GM10248 (cell line): ENCODE measurements around the gene TLR9.

ENCODE experiments used
- CTCF ChIA-PET: fragments of 300-600 bp; sonication (Branson Sonifier 250); formaldehyde crosslinking; extraction: SDS; loops from one replicate; lab custom pipeline; 2021; ENCODE audit warnings: antibody characterized with exemption; lab: Yijun Ruan, JAX
- POLR2A ChIA-PET: fragments of 350-650 bp; sonication (Branson Sonifier 250); formaldehyde crosslinking; extraction: SDS; loops from one replicate; lab custom pipeline; 2020; ENCODE audit warnings: antibody characterized with exemption; lab: Yijun Ruan, JAX
- DNase-seq: peaks from one replicate; pipeline ENCODE4 v3.0.0; 2012; ENCODE audit errors: extremely low spot score
- TF ChIP-seq, protein P1 (sequence below): IDR thresholded peaks from 2 replicates; pipeline ENCODE4 v1.5.1; 2012; ENCODE audit warnings: mild to moderate bottlenecking, low read depth; ENCODE audit errors: extremely low read depth, missing control alignments, control extremely low read depth

Gene TLR9

GRCh38 chr3:52210550-52211046, 14.8 kb downstream of the TLR9 start:
- CTCF ChIA-PET, result interaction anchor here (1.2 to 13.3 kb wide), 4 partner anchors 8 to 21 kb away, joined by 4 to 172 read pairs (median 6); no protein-coding TSS in a partner anchor
- no peak for DNase-seq
- POLR2A ChIA-PET, result no interaction called here
- TF ChIP-seq, protein P1, sequence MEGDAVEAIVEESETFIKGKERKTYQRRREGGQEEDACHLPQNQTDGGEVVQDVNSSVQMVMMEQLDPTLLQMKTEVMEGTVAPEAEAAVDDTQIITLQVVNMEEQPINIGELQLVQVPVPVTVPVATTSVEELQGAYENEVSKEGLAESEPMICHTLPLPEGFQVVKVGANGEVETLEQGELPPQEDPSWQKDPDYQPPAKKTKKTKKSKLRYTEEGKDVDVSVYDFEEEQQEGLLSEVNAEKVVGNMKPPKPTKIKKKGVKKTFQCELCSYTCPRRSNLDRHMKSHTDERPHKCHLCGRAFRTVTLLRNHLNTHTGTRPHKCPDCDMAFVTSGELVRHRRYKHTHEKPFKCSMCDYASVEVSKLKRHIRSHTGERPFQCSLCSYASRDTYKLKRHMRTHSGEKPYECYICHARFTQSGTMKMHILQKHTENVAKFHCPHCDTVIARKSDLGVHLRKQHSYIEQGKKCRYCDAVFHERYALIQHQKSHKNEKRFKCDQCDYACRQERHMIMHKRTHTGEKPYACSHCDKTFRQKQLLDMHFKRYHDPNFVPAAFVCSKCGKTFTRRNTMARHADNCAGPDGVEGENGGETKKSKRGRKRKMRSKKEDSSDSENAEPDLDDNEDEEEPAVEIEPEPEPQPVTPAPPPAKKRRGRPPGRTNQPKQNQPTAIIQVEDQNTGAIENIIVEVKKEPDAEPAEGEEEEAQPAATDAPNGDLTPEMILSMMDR, result no peak

- ChIA-PET CTCF (interaction anchor here (1.2 to 13.3 kb wide), 4 partner anchors 9 to 21 kb away, joined by 4 to 172 read pairs (median 6); no protein-coding TSS in a partner anchor), POLR2A (no interaction called here)
- TF ChIP-seq, protein P1, result no peak
- DNase-seq, result no peak
Measured at GRCh38 chr3:52210037-52210436, 15.4 kb downstream of the TLR9 start.

DNA sequence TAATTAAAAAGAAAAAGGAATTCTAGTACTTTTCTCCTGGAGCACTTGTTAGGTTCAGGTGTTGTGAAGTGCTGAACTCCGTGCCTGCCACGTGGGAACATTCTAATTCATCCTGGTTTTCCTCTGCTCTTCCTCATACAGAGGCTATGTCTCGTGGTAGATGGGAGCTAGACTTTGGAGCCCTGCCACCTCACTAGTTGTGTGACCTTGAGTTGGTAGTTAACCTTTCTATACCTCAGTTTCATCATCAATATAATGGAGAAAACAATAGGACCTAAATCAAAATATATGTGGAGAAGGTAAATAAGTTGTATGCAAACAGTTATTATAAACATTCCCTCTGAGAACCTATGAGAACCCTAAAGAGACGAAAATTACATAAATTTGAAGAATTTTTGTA, 16.9 kb downstream of the TLR9 start:
- DNase-seq, result no peak
- TF ChIP-seq, protein P1, result no peak
- CTCF ChIA-PET, result interaction anchor here (1.4 to 13.3 kb wide), 2 partner anchors 10 to 208 kb away, joined by 3 to 172 read pairs; no protein-coding TSS in a partner anchor
- POLR2A ChIA-PET, result no interaction called here

GRCh38 chr3:52205727-52206372, 19.6 kb downstream of the TLR9 start:
- POLR2A ChIA-PET, result interaction anchor here (0.6 kb wide), 1 partner anchor 191 kb away, joined by 3 read pairs; no protein-coding TSS in a partner anchor
- CTCF ChIA-PET, result interaction anchor here (1.0 to 13.3 kb wide), 4 partner anchors 13 to 204 kb away, joined by 3 to 172 read pairs (median 10); no protein-coding TSS in a partner anchor
- DNase-seq, result no peak
- TF ChIP-seq, protein P1, result no peak

GRCh38 chr3:52204337-52205073, 20.9 kb downstream of the TLR9 start:
- ChIA-PET POLR2A (no interaction called here), CTCF (interaction anchor here (1.0 to 13.3 kb wide), 6 partner anchors 14 to 203 kb away, joined by 3 to 172 read pairs (median 7); partner anchors contain the start of gene TLR9)
- TF ChIP-seq, protein P1, result no peak
- DNase-seq, result no peak

DNA sequence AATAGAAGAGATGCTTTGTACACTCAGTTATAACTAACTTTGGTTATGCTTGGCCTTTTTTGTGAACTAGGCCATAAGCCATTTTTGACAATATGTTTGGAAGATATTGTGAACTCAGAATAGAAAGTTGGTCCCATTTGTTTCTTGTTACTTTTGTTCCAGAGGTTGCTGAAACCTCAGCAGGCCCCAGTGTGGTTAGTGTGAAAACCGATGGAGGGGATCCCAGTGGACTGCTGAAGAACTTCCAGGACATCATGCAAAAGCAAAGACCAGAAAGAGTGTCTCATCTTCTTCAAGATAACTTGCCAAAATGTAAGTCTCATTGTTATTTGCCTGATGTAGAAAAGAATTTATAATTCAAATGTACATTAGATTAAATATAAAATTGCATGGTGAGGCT, 21.7 kb downstream of the TLR9 start:
- CTCF ChIA-PET, result interaction anchor here (1.3 to 13.3 kb wide), 4 partner anchors 15 to 202 kb away, joined by 3 to 172 read pairs (median 8); no protein-coding TSS in a partner anchor
- TF ChIP-seq, protein P1, result no peak
- no peak for DNase-seq
- POLR2A ChIA-PET, result no interaction called here
